H1 (cell line): ENCODE results near the gene PXN. TPM values are rescaled to one million over a fixed set of nuclear protein-coding genes. Genes with fewer than 3 reads are reported as not detected.

Experiments used
- GTF2F1 ChIP-seq: IDR thresholded peaks from 2 replicates; pipeline ENCODE4 v1.6.1; 2012; ENCODE audit warnings: low read depth, low read length, improper control_type of control experiment, borderline replicate concordance
- polyA plus RNA-seq, 7 experiments: library from polyadenylated mRNA; depleted of rRNA in 3 of 7; stranded (reverse) in 5 of 7; unstranded in 2 of 7; fragments of >200 nt in 5 of 7; fragments of 200-250 nt in 2 of 7; gene quantifications; 1 replicate in 5 of 7; 2 replicates in 1 of 7; 4 replicates in 1 of 7; pipeline versions ENCODE4 v1.2.1 to v1.2.3, GENCODE V29; 2011 to 2013; ENCODE audit warnings: missing spikeins in 2 of 7, mixed read lengths in 2 of 7
- total RNA-seq: library from RNA; stranded (reverse); fragmentation: NEBNext Ultra II Directional; extraction: Animal tissue kit (Norgen Biotek cat#: 25700); gene quantifications from 2 replicates; pipeline ENCODE4 v1.2.1, GENCODE V29; 2021

The PXN gene
- total and polyA plus RNA-seq, 2 of the 8 experiments (the other 6 are each of a cell fraction or from before 2014, with no cell fraction given): 51.0 to 105 TPM

GRCh38 chr12:120175062-120175461 is 90.5 kb downstream of the PXN start (continued):
- TF ChIP-seq GTF2F1: no peak
